K562 (cell line): ENCODE measurements around the gene S100A4. TPM values are rescaled to one million over a fixed set of nuclear protein-coding genes. Genes with fewer than 3 reads are reported as not detected.

Experiments
- MCM2 ChIP-seq: fragments of 450-650 bp; IDR thresholded peaks from 2 replicates; pipeline ENCODE4 v1.6.1; 2017; ENCODE audit warnings: low read depth, mild to moderate bottlenecking
- NBN ChIP-seq: fragments of 450-650 bp; IDR thresholded peaks from 2 replicates; pipeline ENCODE4 v1.6.1; 2016; ENCODE audit warnings: low read depth, mild to moderate bottlenecking
- PHB ChIP-seq: fragments of 250-450 bp; sonication (Bioruptor Pico); IDR thresholded peaks from 2 replicates; pipeline ENCODE4 v1.5.0; 2021
- PML ChIP-seq: IDR thresholded peaks from 2 replicates; pipeline ENCODE4 v1.6.1; 2012; ENCODE audit warnings: low read length, inconsistent platforms
- TBL1XR1 ChIP-seq, 2 experiments: IDR thresholded peaks; 2 replicates each; pipeline ENCODE4 v1.6.1; 2012; ENCODE audit warnings: improper control_type of control experiment in 2 of 2, low read length in 2 of 2, mild to moderate bottlenecking in 1 of 2
- TFAP4 ChIP-seq: sonication (generic); formaldehyde crosslinking; IDR thresholded peaks from 2 replicates; pipeline ENCODE4 v1.8.0; 2022; ENCODE audit warnings: missing genetic modification reagents, mild to moderate bottlenecking, moderate library complexity, borderline replicate concordance
- THAP7 ChIP-seq: fragments of 250-450 bp; sonication (Bioruptor Pico); IDR thresholded peaks from 2 replicates; pipeline ENCODE4 v1.5.0; 2021
- TSHZ1 ChIP-seq: fragments of 250-450 bp; sonication (Bioruptor Pico); IDR thresholded peaks from 2 replicates; pipeline ENCODE4 v1.4.0; 2020; ENCODE audit warnings: mild to moderate bottlenecking, moderate library complexity
- ZHX1 ChIP-seq: fragments of 150-350 bp; conservative IDR thresholded peaks from 2 replicates; pipeline ENCODE4 v1.6.1; 2014; ENCODE audit warnings: low read length
- ZNF140 ChIP-seq: fragments of 250-450 bp; sonication (Bioruptor Pico); IDR thresholded peaks from 2 replicates; pipeline ENCODE4 v1.8.0; 2021; ENCODE audit warnings: moderate library complexity, mild to moderate bottlenecking, inconsistent platforms
- ZNF407 ChIP-seq: fragments of 450-650 bp; IDR thresholded peaks from 2 replicates; pipeline ENCODE4 v1.6.1; 2016; ENCODE audit warnings: low read depth
- polyA plus RNA-seq, 8 experiments: library from polyadenylated mRNA; depleted of rRNA in 4 of 8; stranded (reverse) in 5 of 8; unstranded in 3 of 8; fragments of >200 nt; fragmentation: Nextera tagmentation in 2 of 8; fragmentation: Illumina TruSeq in 1 of 8; extraction: Ambion mirVana in 2 of 8; extraction: Trizol in 1 of 8; gene quantifications; 2 replicates each; pipeline versions ENCODE4 v1.2.1 to v1.2.3, GENCODE V29; 2011 to 2014; ENCODE audit warnings: inconsistent platforms in 1 of 8, missing spikeins in 1 of 8
- total RNA-seq, 7 experiments: library from RNA; depleted of rRNA in 6 of 7; stranded (reverse); fragments of >200 nt in 6 of 7; fragmentation: Illumina TruSeq in 2 of 7; extraction: Trizol in 2 of 7; gene quantifications; 2 replicates each; pipeline versions ENCODE4 v1.2.1 to v1.2.3, GENCODE V29; 2011 to 2021; ENCODE audit warnings: low replicate concordance in 1 of 7

The S100A4 gene
- total and polyA plus RNA-seq, 9 of the 15 experiments (the other 6 are each of a cell fraction or from before 2014, with no cell fraction given): 3.7 to 20.1 (median 11.2) TPM

- TF ChIP-seq PHB (CRISPR knock-in tag) (no peak), THAP7 (CRISPR knock-in tag) (no peak), ZHX1 (0 out of 2 replicates have a peak, but pooled peaks have one; percentile 41), TFAP4 (peak; percentile 97), PML (no peak), TSHZ1 (no peak), NBN (0 out of 2 replicates have a peak, but pooled peaks have one; percentile 60), MCM2 (no peak), TBL1XR1 (IDR thresholded peaks at IDR 0.05; ENCODE audit: low read length in 2 of 2) (peak in 1 of 2 experiments; percentile 54; a peak in 2 of 4 replicates), ZNF140 (no peak), ZNF407 (no peak)
These were observed 22.9 kb upstream of the S100A4 start (continued) for GRCh38 chr1:153568367-153569099.
